Spleen (tissue), 7 donors: Measurements from ENCODE around the gene SLC35G2.

Experiments
- CTCF ChIP-seq, 11 experiments: fragments of 200-600 bp in 7 of 11; fragments of 450-650 bp in 4 of 11; sonication (generic) in 4 of 11; IDR thresholded peaks in 8 of 11; conservative IDR thresholded peaks in 3 of 11; 1 replicate in 7 of 11; 2 replicates in 4 of 11; pipeline versions ENCODE4 v1.4.0 to v1.8.0; 2016 to 2021; ENCODE audit warnings: antibody characterized with exemption in 11 of 11, inconsistent platforms in 4 of 11, mild to moderate bottlenecking in 1 of 11
- POLR2A ChIP-seq, 3 donors: fragments of 450-650 bp; IDR thresholded peaks; one replicate each; pipeline ENCODE4 v1.5.1; 2017; ENCODE audit warnings: antibody characterized with exemption in 3 of 3, mild to moderate bottlenecking in 1 of 3
- donor health status: DM: no; HTN: no; CAD: no; lungs with moderate emphysema.
- donor health status: DM: no; HTN: no; CAD: no.
- donor health status: DM: no; HTN: no; CAD: no.

- TF ChIP-seq POLR2A (IDR thresholded peaks at IDR 0.05) (no peak), CTCF (IDR thresholded peaks at IDR 0.05 in 8 of 11, conservative IDR thresholded peaks at IDR 0.05 in 3 of 11) (no peak)
Measured at GRCh38 chr3:136818769-136819391, at the start of gene SLC35G2.
